GM13977 (cell line): ENCODE results near the gene THAP10.

Experiments used
- DNase-seq: peaks from one replicate; pipeline ENCODE4 v3.0.0; 2012; ENCODE audit warnings: low spot score
- CTCF ChIP-seq: IDR thresholded peaks from 2 replicates; pipeline ENCODE4 v1.5.1; 2012; ENCODE audit warnings: mild to moderate bottlenecking, control low read depth; ENCODE audit not compliant: insufficient read depth; ENCODE audit errors: extremely low read depth, missing control alignments
- in situ Hi-C: fragments of 300-500 bp; cut with MboI; formaldehyde crosslinking; loops from one replicate; pipeline ENCODE4 v1.12.0; 2022; ENCODE audit warnings: low sequenced_read_pairs, low pct_unique_long_range_greater_than_20kb, mixed read lengths, inconsistent platforms; ENCODE audit not compliant: unreplicated experiment

THAP10 gene

GRCh38 chr15:70853318-70853972, 38.8 kb downstream of the THAP10 start:
- no peak for TF ChIP-seq CTCF
- peak; percentile 52 for DNase-seq
- in situ Hi-C loops: no loop called here

GRCh38 chr15:70852501-70853317, 39.5 kb downstream of the THAP10 start:
- no peak for TF ChIP-seq CTCF
- in situ Hi-C loops: no loop called here
- no peak for DNase-seq

GRCh38 chr15:70851889-70852288, 40.3 kb downstream of the THAP10 start:
- no peak for DNase-seq
- in situ Hi-C loops: no loop called here
- TF ChIP-seq CTCF: no peak

- DNase-seq: no peak
- in situ Hi-C loops: loop anchor here (25.0 kb wide), 1 partner anchor 592 kb away; no protein-coding TSS in a partner anchor
- no peak for TF ChIP-seq CTCF
These were observed 46.5 kb downstream of the THAP10 start for GRCh38 chr15:70845602-70846360.

GRCh38 chr15:70837476-70837875, 54.8 kb downstream of the THAP10 start:
- in situ Hi-C loops: loop anchor here (25.0 kb wide), 1 partner anchor 600 kb away; no protein-coding TSS in a partner anchor
- no peak for DNase-seq
- no peak for TF ChIP-seq CTCF

DNA sequence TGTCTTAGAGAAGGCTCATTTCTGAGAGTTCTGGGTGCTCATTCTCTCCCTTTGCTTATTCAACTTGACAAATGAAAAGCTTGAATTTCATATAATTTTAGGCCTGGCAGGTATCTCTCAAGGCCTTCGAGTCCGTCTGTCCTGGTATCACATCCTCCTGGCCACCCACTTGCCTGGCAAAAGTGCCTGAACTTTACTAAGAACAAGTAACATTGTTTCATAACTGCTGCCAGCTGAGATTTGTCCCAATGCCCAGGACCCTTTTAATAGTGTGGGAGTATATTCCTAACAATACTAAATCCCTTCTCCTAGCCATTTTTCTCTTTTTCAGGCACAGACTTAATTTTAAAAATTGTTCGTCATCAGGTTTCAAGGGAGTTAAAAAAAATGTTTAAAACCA, 56.4 kb downstream of the THAP10 start:
- in situ Hi-C loops: loop anchor here (25.0 kb wide), 1 partner anchor 601 kb away; no protein-coding TSS in a partner anchor
- no peak for TF ChIP-seq CTCF
- no peak for DNase-seq
